SHP77 (cell line): ENCODE results near the gene RGL2.
A peak's percentile ranks its signal among the peaks of the same experiment; 100 is the strongest.
"Not testable (repeated sequence)": the region's sequence is repeated elsewhere in the genome, so short reads cannot be mapped to it uniquely, and the experiment has no call there.

Experiments
- DNase-seq, 2 experiments: peaks; one replicate each; lab custom pipeline; 2025; lab: John Stamatoyannopoulos, UW

RGL2 gene, protein sequence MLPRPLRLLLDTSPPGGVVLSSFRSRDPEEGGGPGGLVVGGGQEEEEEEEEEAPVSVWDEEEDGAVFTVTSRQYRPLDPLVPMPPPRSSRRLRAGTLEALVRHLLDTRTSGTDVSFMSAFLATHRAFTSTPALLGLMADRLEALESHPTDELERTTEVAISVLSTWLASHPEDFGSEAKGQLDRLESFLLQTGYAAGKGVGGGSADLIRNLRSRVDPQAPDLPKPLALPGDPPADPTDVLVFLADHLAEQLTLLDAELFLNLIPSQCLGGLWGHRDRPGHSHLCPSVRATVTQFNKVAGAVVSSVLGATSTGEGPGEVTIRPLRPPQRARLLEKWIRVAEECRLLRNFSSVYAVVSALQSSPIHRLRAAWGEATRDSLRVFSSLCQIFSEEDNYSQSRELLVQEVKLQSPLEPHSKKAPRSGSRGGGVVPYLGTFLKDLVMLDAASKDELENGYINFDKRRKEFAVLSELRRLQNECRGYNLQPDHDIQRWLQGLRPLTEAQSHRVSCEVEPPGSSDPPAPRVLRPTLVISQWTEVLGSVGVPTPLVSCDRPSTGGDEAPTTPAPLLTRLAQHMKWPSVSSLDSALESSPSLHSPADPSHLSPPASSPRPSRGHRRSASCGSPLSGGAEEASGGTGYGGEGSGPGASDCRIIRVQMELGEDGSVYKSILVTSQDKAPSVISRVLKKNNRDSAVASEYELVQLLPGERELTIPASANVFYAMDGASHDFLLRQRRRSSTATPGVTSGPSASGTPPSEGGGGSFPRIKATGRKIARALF

DNA sequence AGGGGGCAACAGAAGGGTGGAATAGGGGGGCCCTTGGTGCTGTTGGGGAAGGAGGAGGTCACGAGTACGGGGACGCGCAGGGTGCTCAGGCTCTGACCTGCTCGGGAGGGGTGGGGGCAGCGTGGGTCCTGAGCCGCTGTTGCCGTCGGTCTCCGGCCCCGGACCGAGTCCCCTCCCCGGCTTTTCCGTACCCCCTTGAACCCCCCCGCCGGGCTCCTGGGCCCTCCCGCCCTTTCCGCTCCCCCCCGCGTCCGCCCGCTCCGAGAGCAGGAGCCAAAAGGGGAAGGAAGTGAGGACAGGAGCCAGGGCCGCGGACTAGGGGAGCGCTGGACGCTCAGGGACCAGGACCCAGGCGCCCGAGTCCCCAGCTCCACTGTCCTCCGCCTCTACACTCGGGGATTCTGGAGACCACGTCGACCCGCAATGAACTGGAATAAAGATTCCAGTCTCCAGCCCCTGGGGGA lies at the start of gene RGL2:
RGL2 (minus strand) TSS at position 170 of the 464 bp plus-strand sequence. CDS start 332 bp downstream, outside the sequence.
- peak in 1 of 2 experiments; percentile 49 for DNase-seq

DNA sequence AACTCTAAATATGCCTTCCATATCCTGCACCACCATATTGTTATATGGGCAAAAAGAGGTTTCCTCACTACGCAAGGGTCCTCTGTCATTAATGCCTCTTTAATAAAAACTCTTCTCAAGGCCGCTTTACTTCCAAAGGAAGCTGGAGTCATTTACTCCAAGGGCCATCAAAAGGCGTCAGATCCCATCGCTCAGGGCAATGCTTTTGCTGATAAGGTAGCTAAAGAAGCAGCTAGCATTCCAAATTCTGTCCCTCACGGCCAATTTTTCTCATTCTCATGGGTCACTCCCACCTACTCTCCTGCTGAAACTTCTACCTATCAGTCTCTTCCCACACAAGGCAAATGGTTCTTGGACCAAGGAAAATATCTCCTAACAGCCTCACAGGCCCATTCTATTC lies 49.1 kb upstream of the RGL2 start:
- no peak for DNase-seq

DNA sequence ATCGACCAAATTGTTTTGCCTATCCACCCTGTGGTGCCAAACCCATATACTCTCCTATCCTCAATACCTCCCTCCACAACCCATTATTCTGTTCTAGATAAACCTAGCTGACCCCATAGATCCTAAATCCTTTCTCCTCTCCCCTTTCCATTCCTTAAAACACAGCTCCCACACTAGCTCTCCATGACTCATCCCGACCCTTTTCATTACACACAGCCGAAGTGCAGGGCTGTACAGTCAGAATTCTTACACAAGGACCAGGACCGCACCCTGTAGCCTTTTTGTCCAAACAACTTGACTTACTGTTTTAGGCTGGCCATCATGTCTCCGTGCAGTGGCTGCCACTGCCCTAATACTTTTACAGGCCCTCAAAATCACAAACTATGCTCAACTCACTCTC lies 48.2 kb upstream of the RGL2 start:
- DNase-seq, result not testable (repeated sequence)

DNA sequence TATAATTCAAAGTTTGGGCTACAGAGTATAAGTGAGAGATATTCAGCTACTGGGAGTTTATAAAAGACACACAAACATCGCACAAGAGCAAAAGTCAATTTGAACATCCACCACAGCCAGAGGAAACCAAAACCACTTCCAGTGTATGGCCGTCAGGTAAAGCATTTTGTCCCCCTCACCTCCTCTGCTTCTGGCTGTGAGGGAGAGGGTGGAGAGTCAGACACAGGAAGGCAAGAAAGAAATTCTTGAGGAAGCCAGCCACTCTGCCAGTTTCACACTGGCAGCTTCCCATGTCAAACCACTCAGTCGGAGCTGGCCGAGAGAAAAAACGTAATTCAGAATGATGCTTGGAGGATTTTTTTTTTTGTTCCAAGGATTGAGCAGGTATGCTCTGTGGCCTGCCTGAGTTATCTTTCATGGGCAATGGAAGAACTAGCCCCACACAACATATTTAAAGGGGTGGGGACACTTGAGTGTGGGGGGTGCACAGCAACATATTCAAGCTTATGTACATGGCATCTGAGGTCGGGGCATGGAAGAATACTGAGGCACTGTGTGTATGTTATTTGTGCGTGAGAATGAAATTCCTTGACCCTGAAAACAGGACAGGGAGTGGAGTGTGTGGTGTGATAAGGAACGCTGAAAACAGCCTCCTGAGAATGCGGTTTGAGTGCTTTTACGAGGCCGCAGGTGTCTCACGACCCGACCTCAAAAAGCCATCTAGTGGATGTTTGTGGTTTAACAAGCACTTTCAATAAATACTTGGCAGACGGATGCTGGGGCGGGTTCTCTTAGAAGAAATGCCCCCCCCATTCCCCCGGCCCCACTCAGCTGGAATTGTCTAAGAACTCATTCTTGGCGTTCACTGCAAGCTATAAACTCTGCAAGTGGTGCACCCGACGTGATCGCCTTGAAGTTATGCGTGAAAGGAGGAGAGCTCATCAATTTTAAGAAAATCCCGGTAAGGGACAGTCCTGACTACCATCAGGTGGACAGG lies 46.3 kb upstream of the RGL2 start:
- peak; percentile 53 to 68 for DNase-seq

DNA sequence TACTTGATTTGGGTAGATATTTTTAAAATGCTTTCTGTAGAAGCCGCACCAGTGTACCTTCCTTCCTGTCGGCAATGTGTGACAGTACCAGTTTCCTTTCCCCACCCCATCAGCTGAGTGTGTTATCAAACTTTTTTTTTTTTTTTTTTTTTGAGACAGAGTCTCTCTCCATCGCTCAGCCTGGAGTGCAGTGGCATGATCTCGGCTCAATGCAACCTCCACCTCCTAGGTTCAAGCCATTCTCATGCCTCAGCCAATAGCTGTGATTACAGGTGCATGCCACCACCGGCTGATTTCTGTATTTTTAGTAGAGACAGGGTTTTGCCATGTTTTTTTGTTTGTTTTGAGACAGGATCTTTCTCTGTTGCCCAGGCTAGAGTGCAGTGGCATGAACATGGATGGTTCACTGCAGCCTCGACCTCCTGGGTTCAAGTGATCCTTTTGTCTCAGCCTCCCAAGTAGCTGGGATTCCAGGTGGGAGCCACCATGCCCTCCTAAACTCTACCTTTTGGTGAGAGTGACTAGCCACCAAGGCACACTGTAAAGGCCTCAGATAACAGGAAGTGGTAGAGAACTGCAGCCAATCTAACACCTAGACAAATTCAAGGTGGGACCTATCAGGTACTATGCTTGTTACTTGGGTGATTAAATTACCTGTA lies 45.3 kb upstream of the RGL2 start:
- no peak for DNase-seq

DNA sequence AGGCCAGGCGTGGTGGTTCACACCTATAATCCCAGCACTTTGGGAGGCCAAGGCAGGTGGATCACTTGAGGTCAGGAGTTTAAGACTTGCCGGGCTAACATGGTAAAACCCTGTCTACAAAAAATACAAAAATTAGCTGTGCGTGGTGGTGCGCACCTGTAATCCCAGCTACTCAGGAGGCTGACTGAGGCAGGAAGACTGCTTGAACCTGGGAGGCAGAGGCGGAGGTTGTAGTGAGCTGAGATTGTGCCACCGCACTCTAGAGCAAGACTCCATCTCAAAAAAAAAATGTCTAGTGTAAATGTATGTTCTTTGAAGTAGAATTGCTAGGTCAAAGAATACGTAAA lies 44.8 kb upstream of the RGL2 start:
- not testable (repeated sequence) for DNase-seq

DNA sequence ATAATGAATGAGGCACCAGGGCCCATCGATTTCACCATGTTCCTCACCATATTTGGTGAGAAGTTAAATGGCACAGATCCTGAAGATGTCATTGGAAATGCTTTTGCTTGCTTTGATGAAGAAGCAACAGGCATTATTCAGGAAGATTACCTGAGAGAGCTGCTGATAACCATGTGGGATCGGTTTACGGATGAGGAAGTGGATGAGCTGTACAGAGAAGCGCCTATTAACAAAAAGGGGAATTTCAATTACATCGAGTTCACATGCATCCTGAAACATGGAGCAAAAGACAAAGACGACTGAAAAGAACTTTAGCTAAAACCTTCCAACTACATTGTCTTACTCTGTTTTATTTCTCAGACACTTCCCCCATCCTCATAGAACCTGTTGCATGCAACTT lies 40.5 kb upstream of the RGL2 start:
- DNase-seq, result no peak

DNA sequence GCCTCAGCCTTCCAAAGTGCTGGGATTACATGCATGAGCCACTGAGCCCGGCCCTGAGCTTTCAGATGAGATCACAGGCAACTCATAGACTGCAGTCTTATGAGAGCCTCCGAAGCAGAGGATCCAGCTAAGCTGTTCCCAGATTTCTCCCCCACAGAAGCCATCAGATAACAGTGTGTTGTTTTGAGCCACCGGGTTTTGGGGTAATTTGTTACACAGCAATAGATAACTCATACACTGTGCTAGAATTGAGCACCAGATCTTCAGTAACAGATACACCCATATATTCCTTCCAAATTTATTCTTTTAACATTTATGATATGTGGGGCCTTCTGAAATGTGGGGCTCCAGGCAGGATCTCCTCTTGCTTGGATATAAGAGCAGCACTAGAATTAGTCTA lies 37.8 kb upstream of the RGL2 start:
- DNase-seq, result no peak

DNA sequence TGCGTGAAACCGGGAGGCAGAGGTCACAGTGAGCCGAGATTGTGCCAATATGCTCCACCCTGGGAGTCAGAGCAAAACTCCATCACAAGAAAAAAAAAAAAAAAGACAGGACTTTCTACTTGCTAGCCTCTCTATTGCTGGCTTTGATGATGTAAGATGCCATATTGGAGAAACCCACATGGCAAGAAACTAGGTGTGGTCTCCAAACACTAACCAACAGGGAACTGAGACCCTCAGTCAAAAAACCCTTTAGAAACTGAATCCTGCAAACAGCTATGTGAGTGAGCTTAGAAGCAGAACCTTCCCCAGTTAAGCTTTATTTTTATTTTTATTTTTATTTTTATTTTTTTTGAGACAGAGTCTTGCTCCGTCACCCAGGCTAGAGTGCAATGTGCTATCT lies 37.2 kb upstream of the RGL2 start:
- no peak for DNase-seq

DNA sequence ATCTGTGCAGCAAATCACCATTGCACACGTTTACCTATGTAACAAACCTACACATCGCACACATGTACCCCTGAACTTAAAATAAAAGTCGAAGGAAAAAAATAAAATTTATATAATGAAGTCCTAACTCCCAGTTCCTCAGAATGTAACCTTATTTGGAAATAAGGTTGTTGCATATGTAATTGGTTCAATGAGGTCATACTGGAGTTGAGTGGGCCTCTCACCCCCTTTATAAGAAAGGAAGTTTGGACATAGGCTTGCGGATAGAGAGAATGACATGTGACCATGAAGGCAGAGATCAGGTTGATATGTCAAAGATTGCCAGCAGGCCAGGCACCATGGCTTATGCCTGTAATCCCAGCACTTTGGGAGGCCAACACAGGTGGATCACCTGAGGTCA lies 34.9 kb upstream of the RGL2 start:
- DNase-seq, result no peak

DNA sequence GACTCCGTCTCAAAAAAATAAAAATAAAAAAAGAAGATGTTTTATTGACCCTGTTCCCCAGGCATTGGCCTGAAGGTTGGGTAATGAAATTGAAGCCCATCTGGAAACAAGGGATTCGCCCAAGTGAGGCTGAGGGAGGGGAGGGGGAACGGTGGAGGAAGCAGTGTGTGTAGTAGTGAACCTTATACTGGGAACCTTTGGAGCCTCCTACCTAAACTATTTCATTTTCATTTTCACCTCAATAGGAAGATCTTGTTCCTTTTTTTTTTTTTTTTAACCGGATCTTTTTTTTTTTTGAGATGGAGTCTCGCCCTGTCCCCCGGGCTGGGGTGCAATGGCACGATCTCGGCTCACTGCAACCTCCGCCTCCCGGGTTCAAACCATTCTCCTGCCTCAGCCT lies 32.0 kb upstream of the RGL2 start:
- no peak for DNase-seq

DNA sequence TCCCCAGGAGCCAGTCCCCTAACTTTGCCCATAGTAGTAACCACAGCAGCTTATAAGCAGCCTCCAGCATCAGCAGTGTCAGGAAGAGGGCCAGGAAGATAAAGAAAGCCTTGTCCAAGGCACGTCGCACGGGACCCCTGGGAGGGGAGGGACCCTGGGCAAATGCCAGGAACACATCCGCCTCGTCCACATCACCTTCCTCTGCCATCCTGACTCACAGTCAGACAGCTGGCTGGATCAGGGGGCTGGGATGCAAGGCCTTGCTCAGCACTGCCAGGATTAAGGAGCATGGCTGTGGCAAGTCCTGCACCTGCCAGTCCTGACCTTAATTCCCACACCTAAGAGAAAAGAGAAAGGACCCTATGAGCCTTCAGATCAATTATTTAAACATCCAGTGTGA lies 30.3 kb upstream of the RGL2 start:
- DNase-seq, result peak; percentile 22 to 37

DNA sequence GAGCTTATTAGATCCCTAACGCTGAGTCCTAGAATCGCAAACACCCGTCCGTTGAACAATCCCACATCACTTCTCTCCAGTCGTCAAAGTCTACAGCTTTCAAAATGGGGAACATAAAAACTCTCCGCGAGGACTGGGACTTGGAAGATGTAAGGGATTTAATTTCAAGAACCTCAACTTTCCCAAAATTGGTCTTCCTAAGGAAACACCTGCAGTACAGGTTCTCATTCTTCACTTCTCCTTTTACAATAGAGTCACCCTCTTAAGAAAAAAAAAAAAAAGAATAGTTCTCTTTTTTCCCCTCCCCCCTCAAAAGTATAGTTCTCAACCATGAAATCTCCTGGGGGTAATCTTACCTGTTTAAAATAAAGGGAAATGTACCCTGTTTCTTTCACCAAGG lies 25.4 kb upstream of the RGL2 start:
- DNase-seq, result peak in 1 of 2 experiments; percentile 17

DNA sequence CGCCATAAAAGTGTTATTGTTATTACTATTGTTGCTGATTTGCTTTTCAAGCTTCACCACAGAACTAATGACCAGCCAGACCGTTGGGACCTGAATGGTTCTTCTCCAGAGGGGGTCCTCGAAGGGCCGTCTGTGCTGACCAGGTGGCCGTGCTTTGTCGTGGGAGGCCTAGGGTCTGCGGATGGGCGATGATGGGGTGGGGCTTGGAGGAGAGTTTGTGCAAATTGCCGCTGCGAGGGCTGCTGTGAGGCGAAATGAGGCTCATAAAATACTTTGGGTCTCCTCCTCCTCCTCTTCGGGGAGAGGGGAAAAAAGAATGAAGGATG lies 24.8 kb upstream of the RGL2 start:
- peak; percentile 43 to 66 for DNase-seq

DNA sequence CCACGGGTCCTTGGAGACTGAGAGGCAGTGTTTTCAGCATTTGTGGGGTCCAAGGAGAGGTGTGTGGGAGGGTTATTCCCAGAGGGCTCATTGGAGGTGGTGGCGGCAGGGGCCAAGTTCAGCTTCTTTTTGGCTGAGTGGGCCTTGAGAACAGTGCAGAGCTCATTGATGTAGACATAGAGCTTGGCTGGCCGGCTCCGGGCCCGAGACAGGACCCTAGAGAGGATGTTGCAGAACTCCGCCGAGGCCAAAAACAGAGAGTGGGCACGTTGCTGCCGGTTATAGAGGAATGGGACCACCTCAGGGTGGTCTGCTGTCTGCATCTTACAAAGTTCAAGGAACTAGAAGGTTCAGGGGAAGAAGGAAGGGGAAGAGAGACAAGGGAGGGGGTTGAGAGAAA lies 22.5 kb upstream of the RGL2 start:
- no peak for DNase-seq

DNA sequence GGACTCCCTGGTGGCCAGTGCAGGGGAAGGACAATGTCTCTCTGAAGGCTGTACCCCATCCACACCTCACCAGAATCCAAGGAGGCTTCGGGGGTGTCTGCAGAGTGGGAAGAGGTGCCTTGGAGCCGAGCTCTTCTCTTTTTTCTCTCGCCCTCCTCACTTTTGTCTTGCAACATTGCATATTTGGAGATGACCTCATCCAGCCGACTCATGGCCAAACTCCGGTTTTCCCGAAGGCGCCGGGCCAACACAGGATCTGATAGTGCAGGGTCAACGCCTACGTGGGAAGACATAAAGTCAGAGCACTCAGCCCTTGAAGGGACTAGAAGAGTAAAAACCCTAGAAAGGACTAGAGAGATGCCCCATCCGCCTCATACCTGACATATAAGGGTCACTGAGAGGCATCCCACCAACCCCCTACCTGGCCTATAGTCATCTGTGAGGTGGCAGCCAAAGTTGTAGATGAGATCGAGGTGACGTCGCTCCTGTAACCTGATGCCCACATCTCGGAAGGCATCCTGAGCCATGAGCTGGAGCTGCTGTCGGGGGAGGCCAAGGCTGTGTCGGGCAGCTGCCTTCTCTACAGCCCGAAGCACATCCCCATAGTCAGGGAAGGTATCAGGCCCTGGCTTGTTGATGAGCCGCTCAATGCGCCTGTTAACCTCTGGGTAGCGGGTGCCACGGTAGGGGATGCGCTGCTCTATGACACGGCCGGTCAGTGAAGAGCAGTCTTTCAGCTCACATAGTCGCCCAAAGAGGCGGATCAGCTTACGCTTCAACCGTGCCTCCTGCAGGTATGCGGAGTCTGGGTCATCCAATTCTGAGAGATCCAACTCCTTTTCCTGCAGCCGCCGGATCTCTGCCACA lies 21.8 kb upstream of the RGL2 start:
- no peak for DNase-seq

DNA sequence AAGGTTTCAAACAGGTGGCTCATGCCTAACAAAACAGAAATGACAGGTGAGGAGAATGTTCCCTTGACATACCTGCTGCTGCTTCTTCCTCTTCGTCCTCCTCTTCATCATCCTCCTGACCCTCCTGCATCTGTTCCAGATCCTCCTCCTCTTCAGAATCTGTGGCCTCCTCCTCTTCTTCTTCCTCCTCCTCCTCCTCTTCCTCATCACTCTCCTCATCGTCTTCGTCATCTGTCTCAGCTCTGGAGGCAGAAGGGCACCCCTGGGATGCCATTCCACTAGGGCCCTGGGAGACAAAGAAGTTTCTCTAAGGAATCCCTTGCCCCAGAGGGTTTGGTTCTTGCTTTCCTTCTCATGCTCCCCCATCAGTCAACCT lies 21.2 kb upstream of the RGL2 start:
- DNase-seq, result no peak

DNA sequence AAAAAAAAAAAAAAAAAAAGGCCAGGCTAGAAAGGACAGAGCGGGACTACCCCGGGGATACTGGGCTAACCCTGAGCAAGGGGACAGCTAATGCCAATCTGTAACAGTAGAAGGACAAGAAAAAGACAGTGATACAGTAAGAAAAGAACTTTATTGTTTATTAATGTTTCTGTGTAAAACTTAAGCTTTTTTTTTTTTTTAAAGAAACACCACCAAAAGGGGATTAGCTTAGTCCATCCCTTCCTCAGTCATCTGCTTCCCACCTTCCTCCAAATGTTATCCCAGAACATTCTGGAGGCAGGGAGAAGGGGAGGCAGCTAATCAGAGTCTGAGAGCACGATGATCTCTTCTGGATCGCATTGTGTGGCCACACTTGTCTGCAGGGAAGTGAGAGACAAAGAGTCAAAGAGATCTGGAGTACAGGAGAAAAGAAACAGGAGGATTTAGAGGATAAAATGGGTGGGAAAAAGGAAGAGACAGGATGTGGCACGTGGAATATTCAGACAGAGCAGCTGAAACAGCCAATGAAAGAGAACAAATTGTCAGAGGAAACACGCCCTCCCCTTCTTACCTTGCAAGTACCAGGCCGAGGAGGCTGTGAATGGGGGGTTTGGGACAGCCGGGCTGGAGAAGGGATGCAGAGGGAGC lies 19.8 kb upstream of the RGL2 start:
- no peak for DNase-seq

DNA sequence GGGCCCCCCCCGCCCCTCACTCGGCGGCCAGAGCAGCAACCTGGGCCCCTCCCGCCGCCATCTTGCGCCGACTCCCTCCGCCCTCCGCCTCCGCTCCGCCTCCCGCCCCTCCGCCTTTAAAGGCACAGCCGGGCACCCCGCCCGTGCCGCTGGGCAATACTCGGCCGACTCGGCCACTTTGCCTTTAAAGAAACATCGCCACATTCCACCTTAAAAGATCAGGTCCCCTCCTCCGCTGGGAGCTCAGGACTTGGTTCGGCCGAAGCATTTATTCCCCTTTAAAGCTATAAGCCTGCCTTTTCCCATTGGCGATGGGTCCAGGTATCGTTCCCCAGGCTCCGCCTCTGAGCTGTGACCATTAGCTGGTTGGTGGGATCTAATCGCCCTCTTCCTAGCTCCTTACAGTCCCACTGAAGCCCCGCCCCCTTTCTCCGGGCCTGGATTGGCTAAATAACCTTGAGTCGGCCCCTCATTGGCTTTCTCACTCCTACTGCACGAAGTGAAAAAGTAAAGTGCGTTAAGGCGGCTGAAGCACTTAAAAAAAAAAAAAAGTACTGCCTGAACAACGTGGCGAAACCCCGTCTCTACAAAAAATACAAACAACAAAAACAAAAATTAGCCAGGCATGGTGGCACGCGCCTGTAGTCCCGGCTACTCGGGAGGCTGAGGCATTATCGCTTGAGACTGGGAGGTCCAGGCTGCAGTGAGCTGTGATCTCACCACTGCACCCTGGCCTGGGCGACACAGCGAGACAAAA lies 19.1 kb upstream of the RGL2 start, which contains the start of gene ZBTB22:
ZBTB22 (minus strand) TSS at position 76 of the 757 bp plus-strand sequence. CDS start 828 bp downstream, outside the sequence.
- peak; percentile 98 to 99 for DNase-seq

DNA sequence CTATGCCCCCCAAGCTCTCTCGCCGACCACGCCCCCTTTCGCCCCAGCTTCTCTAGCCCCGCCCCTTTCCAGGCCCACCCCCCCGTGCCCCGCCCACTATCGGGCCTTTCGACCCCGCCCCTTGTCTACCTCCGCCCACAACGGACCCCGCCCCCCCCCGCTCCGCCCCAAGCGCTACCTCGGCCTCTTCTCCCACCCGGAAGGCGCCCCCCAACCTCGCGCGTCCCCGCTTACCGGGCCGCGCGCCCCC lies 18.6 kb upstream of the RGL2 start:
- DNase-seq, result no peak
